ENCODE measurements around the gene SERPINE1. TPM values are rescaled to one million over a fixed set of nuclear protein-coding genes. Genes with fewer than 3 reads are reported as not detected.

The SERPINE1 gene
- total RNA-seq, 4 donors from 2014 or later: 6.7 to 22.9 (median 13.0) TPM

GRCh38 chr7:101096331-101096956 lies 30.5 kb upstream of the SERPINE1 start:
- no peak for TF ChIP-seq CTCF (IDR thresholded peaks at IDR 0.05)
- no peak for TF ChIP-seq POLR2AphosphoS5 (IDR thresholded peaks at IDR 0.05)
- TF ChIP-seq EP300 (IDR thresholded peaks at IDR 0.05): no peak
- no peak for TF ChIP-seq POLR2A (IDR thresholded peaks at IDR 0.05)
- Histone ChIP-seq H3K9me3 (no peaks in the 10 kb centered on the region), H3K27ac (no peak overlapping the region), H3K4me3 (no peak overlapping the region), H3K36me3 (peaks cover 6% of the 10 kb centered on the region), H3K4me1 (peaks cover 25% of the 10 kb centered on the region), H3K27me3 (no peaks in the 10 kb centered on the region)
- 71% methylated on average over 6 of the region's 6 CpGs for WGBS
- no peak for DNase-seq (ENCODE audit: low spot score in 2 of 2)

- Histone ChIP-seq H3K4me3 (no peak overlapping the region), H3K36me3 (peaks cover 5% of the 10 kb centered on the region), H3K27me3 (no peaks in the 10 kb centered on the region), H3K4me1 (peaks cover 25% of the 10 kb centered on the region), H3K9me3 (no peaks in the 10 kb centered on the region), H3K27ac (no peak overlapping the region)
- DNase-seq (ENCODE audit: low spot score in 2 of 2): no peak
- TF ChIP-seq EP300 (IDR thresholded peaks at IDR 0.05) (no peak), POLR2A (IDR thresholded peaks at IDR 0.05) (no peak), POLR2AphosphoS5 (IDR thresholded peaks at IDR 0.05) (no peak), CTCF (IDR thresholded peaks at IDR 0.05) (no peak)
- 85% methylated on average over 5 of the region's 5 CpGs for WGBS
Observed at GRCh38 chr7:101096957-101097347, 30.0 kb upstream of the SERPINE1 start.

GRCh38 chr7:101097561-101097960 lies 29.3 kb upstream of the SERPINE1 start:
- H3K4me3 ChIP-seq: no peak overlapping the region
- TF ChIP-seq CTCF (IDR thresholded peaks at IDR 0.05): no peak
- TF ChIP-seq POLR2AphosphoS5 (IDR thresholded peaks at IDR 0.05): no peak
- no peak overlapping the region for H3K27ac ChIP-seq
- H3K4me1 ChIP-seq: peaks cover 25% of the 10 kb centered on the region
- H3K9me3 ChIP-seq: no peaks in the 10 kb centered on the region
- no peak for DNase-seq (ENCODE audit: low spot score in 2 of 2)
- H3K27me3 ChIP-seq: no peaks in the 10 kb centered on the region
- H3K36me3 ChIP-seq: no peaks in the 10 kb centered on the region
- WGBS: 74% methylated on average over 4 of the region's 4 CpGs

- 25% methylated on average over 25 of the region's 26 CpGs for WGBS
- Histone ChIP-seq H3K36me3 (no peaks in the 10 kb centered on the region), H3K9me3 (no peaks in the 10 kb centered on the region), H3K27ac (peak overlapping the region; percentile 75), H3K4me1 (peaks cover 33% of the 10 kb centered on the region), H3K4me3 (no peak overlapping the region), H3K27me3 (no peaks in the 10 kb centered on the region)
- peak; percentile 96 to 97 for DNase-seq (ENCODE audit: low spot score in 2 of 2)
- TF ChIP-seq POLR2A (IDR thresholded peaks at IDR 0.05): no peak
- TF ChIP-seq EP300 (IDR thresholded peaks at IDR 0.05): peak; percentile 20
- no peak for TF ChIP-seq CTCF (IDR thresholded peaks at IDR 0.05)
- TF ChIP-seq POLR2AphosphoS5 (IDR thresholded peaks at IDR 0.05): peak; percentile 18 to 93 (median 83)
Observed at GRCh38 chr7:101099969-101100781, 26.7 kb upstream of the SERPINE1 start.

Data from suprapubic skin (tissue), 4 donors.